HCT116 (cell line): ENCODE measurements around the gene RFC4. TPM values are rescaled to one million over a fixed set of nuclear protein-coding genes. Genes with fewer than 3 reads are reported as not detected.

Experiments used
- ATAC-seq: fragments of 200-7000 bp; cut with Tn5 transposase; 2 replicates; pipeline ENCODE4 v1.9.1; 2020; ENCODE audit warnings: mild to moderate bottlenecking, moderate library complexity
- BruUV-seq: library from RNA; stranded (reverse); fragments of 400-500 nt; replicated peaks from 2 replicates; lab custom pipeline; 2021; lab: Mats Ljungman, UMichigan
- CTCF ChIA-PET: fragments of 300-600 bp; sonication (Branson Sonifier 250); formaldehyde crosslinking; loops from one replicate; lab custom pipeline; 2021; ENCODE audit warnings: antibody characterized with exemption; lab: Charles Lee
- POLR2A ChIA-PET: fragments of 300-600, 350-600 bp; sonication (Branson Sonifier 250); formaldehyde crosslinking; loops from one replicate; lab custom pipeline; 2021; ENCODE audit warnings: antibody characterized with exemption; lab: Charles Lee
- RAD21 ChIA-PET, 2 experiments: fragments of 300-600 bp; sonication (Branson Sonifier 250); formaldehyde crosslinking; loops; one replicate each; lab custom pipeline; 2023; ENCODE audit warnings: low total read pairs in 2 of 2; ENCODE audit not compliant: uncharacterized antibody in 2 of 2, unreplicated experiment in 2 of 2, low non-redundant PET in 1 of 2; lab: Charles Lee
- DNase-seq: peaks from one replicate; pipeline ENCODE4 v3.0.0-alpha.2; 2010; ENCODE audit warnings: low read depth, low spot score
- H2AFZ ChIP-seq: fragments of 200-600 bp; shearing (Covaris generic), sonication (generic); 2 replicates; pipeline ENCODE4 v1.6.1; 2017; ENCODE audit warnings: low read depth, mixed run types, mixed read lengths, antibody characterized with exemption, low read length; ENCODE audit not compliant: poor library complexity, severe bottlenecking
- H3K27ac ChIP-seq: 2 replicates; pipeline ENCODE4 v1.5.1; 2012; ENCODE audit warnings: low read depth, low read length
- H3K27me3 ChIP-seq: fragments of 200-600 bp; sonication (generic); 2 replicates; pipeline ENCODE4 v1.6.1; 2016; ENCODE audit warnings: mixed run types, low read length, mixed read lengths; ENCODE audit not compliant: insufficient read depth
- H3K36me3 ChIP-seq, 2 experiments: fragments of 200-500 bp in 1 of 2; fragments of 200-600 bp in 1 of 2; sonication (Bioruptor generic) in 1 of 2; sonication (generic) in 1 of 2; 2 replicates each; pipeline versions ENCODE4 v1.5.1 to v1.6.1; 2014 to 2016; ENCODE audit warnings: low read length in 2 of 2, inconsistent platforms in 1 of 2, mixed read lengths in 1 of 2, mixed run types in 1 of 2; ENCODE audit not compliant: insufficient read depth in 2 of 2, control insufficient read depth in 1 of 2
- H3K4me1 ChIP-seq, 2 experiments: fragments of 200-600 bp in 1 of 2; sonication (generic) in 1 of 2; 2 replicates each; pipeline versions ENCODE4 v1.5.1 to v1.6.1; 2012 to 2017; ENCODE audit warnings: low read length in 2 of 2, inconsistent platforms in 1 of 2, mild to moderate bottlenecking in 1 of 2, mixed read lengths in 1 of 2, mixed run types in 1 of 2, moderate library complexity in 1 of 2; ENCODE audit not compliant: insufficient read depth in 2 of 2, control insufficient read depth in 1 of 2
- H3K4me2 ChIP-seq: fragments of 200-600 bp; sonication (generic); 2 replicates; pipeline ENCODE4 v1.6.1; 2017; ENCODE audit warnings: mixed run types, low read length, mixed read lengths
- H3K4me3 ChIP-seq, 2 experiments: fragments of 200-600 bp in 1 of 2; sonication (generic) in 1 of 2; replicated peaks in 1 of 2; 2 replicates each; pipeline ENCODE4 v1.5.1; 2011 to 2016; ENCODE audit warnings: low read length in 2 of 2, control low read depth in 1 of 2, low read depth in 1 of 2, mild to moderate bottlenecking in 1 of 2, mixed read lengths in 1 of 2, mixed run types in 1 of 2
- H3K79me2 ChIP-seq: fragments of 200-600 bp; sonication (generic); 2 replicates; pipeline ENCODE4 v1.6.1; 2017; ENCODE audit warnings: mild to moderate bottlenecking, mixed run types, low read length, moderate library complexity, mixed read lengths; ENCODE audit not compliant: insufficient read depth
- H3K9ac ChIP-seq: fragments of 200-600 bp; sonication (generic); 2 replicates; pipeline ENCODE4 v1.6.1; 2016; ENCODE audit warnings: low read length, mixed read lengths
- H3K9me2 ChIP-seq: fragments of 200-600 bp; sonication (generic), shearing (Covaris generic); 2 replicates; pipeline ENCODE4 v1.6.1; 2017; ENCODE audit warnings: mixed run types, mild to moderate bottlenecking, moderate library complexity; ENCODE audit not compliant: insufficient read depth
- H3K9me3 ChIP-seq, 2 experiments: fragments of 200-500 bp in 1 of 2; fragments of 200-600 bp in 1 of 2; sonication (Bioruptor generic) in 1 of 2; sonication (generic) in 1 of 2; 2 replicates each; pipeline ENCODE4 v1.6.1; 2014 to 2017; ENCODE audit warnings: low read length in 2 of 2, mixed read lengths in 2 of 2, inconsistent platforms in 1 of 2, low read depth in 1 of 2, mild to moderate bottlenecking in 1 of 2, mixed run types in 1 of 2, moderate library complexity in 1 of 2; ENCODE audit not compliant: control insufficient read depth in 1 of 2, insufficient read depth in 1 of 2
- H4K20me1 ChIP-seq: fragments of 200-600 bp; sonication (generic), shearing (Covaris generic); 2 replicates; pipeline ENCODE4 v1.6.1; 2017; ENCODE audit warnings: mixed run types, mild to moderate bottlenecking, moderate library complexity; ENCODE audit not compliant: insufficient read depth
- CEBPB ChIP-seq: IDR thresholded peaks from 2 replicates; pipeline ENCODE4 v1.6.1; 2012; ENCODE audit warnings: low read depth
- EGR1 ChIP-seq: IDR thresholded peaks from 2 replicates; pipeline ENCODE4 v1.6.1; 2012; ENCODE audit warnings: low read depth
- FOSL1 ChIP-seq: IDR thresholded peaks from 2 replicates; pipeline ENCODE4 v1.6.1; 2012; ENCODE audit warnings: low read depth
- MAX ChIP-seq: IDR thresholded peaks from 2 replicates; pipeline ENCODE4 v1.6.1; 2012
- POLR2A ChIP-seq: IDR thresholded peaks from 2 replicates; pipeline ENCODE4 v1.7.0; 2011; ENCODE audit warnings: borderline replicate concordance; ENCODE audit not compliant: insufficient read depth, insufficient read length; ENCODE audit errors: extremely low read depth
- POLR2AphosphoS5 ChIP-seq: IDR thresholded peaks from 2 replicates; pipeline ENCODE4 v1.6.1; 2011; ENCODE audit warnings: mild to moderate bottlenecking, low read depth, low read length, moderate library complexity
- RAD21 ChIP-seq: IDR thresholded peaks from 2 replicates; pipeline ENCODE4 v1.6.1; 2012; ENCODE audit warnings: low read depth, mild to moderate bottlenecking
- SIN3A ChIP-seq: IDR thresholded peaks from 2 replicates; pipeline ENCODE4 v1.6.1; 2012; ENCODE audit warnings: low read depth
- SRF ChIP-seq: IDR thresholded peaks from 2 replicates; pipeline ENCODE4 v1.6.1; 2012; ENCODE audit warnings: low read depth
- ZBTB33 ChIP-seq: IDR thresholded peaks from 2 replicates; pipeline ENCODE4 v1.6.1; 2011; ENCODE audit warnings: mild to moderate bottlenecking, low read length, moderate library complexity; ENCODE audit not compliant: insufficient replicate concordance; ENCODE audit errors: extremely low read depth
- ZFX ChIP-seq: fragments of 450-650 bp; IDR thresholded peaks from 2 replicates; pipeline ENCODE4 v1.6.1; 2017
- intact Hi-C: fragments of 100-400 bp; cut with micrococcal nuclease; formaldehyde crosslinking; loops from 2 replicates; pipeline ENCODE4 v1.10.0; 2022
- total RNA-seq: library from RNA; stranded (reverse); gene quantifications from one replicate; pipeline ENCODE4 v1.2.1, GENCODE V29; 2021; ENCODE audit not compliant: unreplicated experiment
- TF ChIP-seq, protein P1 (sequence below): IDR thresholded peaks from 2 replicates; pipeline ENCODE4 v1.6.1; 2012

RFC4 gene
- total RNA-seq, 1 experiment from 2014 or later, result 86.2 TPM

DNA sequence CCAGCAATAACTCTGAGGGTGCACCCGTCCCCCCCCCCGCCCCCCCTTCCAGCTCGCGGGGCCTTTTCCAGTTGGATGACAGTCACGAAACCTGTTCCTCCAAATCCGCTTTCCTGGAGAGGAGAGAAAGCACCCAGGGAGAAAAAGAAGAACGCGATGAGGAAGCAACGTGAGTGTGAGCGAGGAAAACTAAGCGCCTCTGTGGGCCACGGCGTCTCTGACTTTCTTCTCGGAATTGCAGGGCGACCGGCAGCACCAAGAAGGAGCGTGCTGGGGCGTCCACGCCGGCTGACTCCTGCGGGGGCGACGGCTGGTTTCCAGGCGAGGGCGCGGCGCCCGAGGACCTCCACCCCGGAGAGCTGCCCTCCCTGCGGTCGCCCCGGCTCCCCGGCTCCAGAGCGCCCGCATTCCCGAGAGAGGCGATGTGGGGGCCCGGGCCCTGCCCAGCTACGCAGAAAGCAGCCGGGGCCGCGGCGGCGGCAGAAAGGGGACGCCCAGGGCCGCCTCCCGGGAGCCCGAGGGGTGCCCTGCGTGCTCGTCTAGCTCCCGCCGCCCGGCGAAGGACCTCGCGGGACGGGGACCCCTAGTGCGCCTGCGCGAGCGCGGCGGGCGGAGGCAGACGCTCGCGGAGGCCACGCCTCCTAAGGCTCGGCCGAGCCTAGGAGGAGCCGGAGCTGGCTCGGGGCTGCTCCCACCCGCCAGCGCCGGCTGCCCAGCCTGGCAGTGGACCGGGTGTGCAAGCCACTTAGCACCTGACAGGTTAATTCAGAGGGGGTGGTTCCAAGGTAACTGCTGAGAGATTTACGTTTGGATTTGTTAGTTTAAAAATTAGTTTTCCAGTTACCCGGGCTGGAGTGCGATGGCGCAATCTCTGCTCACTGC is 20.9 kb upstream of the RFC4 start:
- no peaks in the 10 kb centered on the region for H4K20me1 ChIP-seq

More for the DNA sequence above, 20.9 kb upstream of the RFC4 start:
- H3K79me2 ChIP-seq, result no peaks in the 10 kb centered on the region; the same call in 1 of the 2 replicates
- no peaks in the 10 kb centered on the region for H3K9me2 ChIP-seq
- ATAC-seq, result peak; percentile 91
- peak; percentile 49 for DNase-seq
- CTCF ChIA-PET, result interaction anchor here (0.9 to 1.7 kb wide), 4 partner anchors 8 to 285 kb away, joined by 3 to 7 read pairs (median 6); no protein-coding TSS in a partner anchor
- TF ChIP-seq EGR1, result peak; percentile 59; the same call in 1 of the 2 replicates
- peak; percentile 52; the same call in 1 of the 2 replicates for TF ChIP-seq ZFX
- TF ChIP-seq SRF, result no peak
- peak; percentile 63 for TF ChIP-seq SIN3A
- TF ChIP-seq, protein P1, sequence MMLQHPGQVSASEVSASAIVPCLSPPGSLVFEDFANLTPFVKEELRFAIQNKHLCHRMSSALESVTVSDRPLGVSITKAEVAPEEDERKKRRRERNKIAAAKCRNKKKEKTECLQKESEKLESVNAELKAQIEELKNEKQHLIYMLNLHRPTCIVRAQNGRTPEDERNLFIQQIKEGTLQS, result no peak
- TF ChIP-seq RAD21, result no peak
- TF ChIP-seq ZBTB33, result peak; percentile 82
- TF ChIP-seq CEBPB, result peak; percentile 91
- TF ChIP-seq POLR2A, result peak; percentile 89
- TF ChIP-seq POLR2AphosphoS5, result peak; percentile 96
- peak; percentile 77 for TF ChIP-seq MAX
- no peak for TF ChIP-seq FOSL1
- TF ChIP-seq, all 23 proteins: peak for 8
- Histone ChIP-seq H2AFZ (no peak overlapping the region), H3K27me3 (peaks cover 26% of the 10 kb centered on the region), H3K9ac (peak overlapping the region; percentile 97), H3K9me3 (no peaks in the 10 kb centered on the region), H3K4me1 (peaks cover 4 to 14% of the 10 kb centered on the region in 2 experiments; a peak in 2 of 4 replicates), H3K36me3 (no peaks in the 10 kb centered on the region), H3K4me2 (peak overlapping the region; percentile 88), H3K27ac (peak overlapping the region; percentile 89), H3K4me3 (peak overlapping the region; percentile 75 to 80)
- intact Hi-C loops, result loop anchor here (10.0 kb wide), 3 partner anchors 242 to 842 kb away; no protein-coding TSS in a partner anchor
- POLR2A ChIA-PET, result interaction anchor here (0.8 to 1.1 kb wide), 3 partner anchors 15 to 257 kb away, joined by 3 to 4 read pairs (median 3); partner anchors contain the start of gene DNAJB11
- RAD21 ChIA-PET, result no interaction called here
- no TSS peak for BruUV-seq
